H7 (cell line): ENCODE measurements around the gene EHMT1. TPM values are rescaled to one million over a fixed set of nuclear protein-coding genes. Genes with fewer than 3 reads are reported as not detected.

ENCODE experiments used
- DNase-seq: peaks from one replicate; pipeline ENCODE4 v3.0.0; 2012
- H3K27me3 ChIP-seq: 2 replicates; pipeline ENCODE4 v1.6.0; 2011; ENCODE audit warnings: mild to moderate bottlenecking, low read length; ENCODE audit not compliant: control insufficient read depth, insufficient read depth
- H3K36me3 ChIP-seq: replicated peaks from 2 replicates; pipeline ENCODE4 v1.5.1; 2011; ENCODE audit warnings: low read length; ENCODE audit not compliant: control insufficient read depth, insufficient read depth
- H3K4me3 ChIP-seq: 2 replicates; pipeline ENCODE4 v1.5.1; 2011; ENCODE audit warnings: low read depth, mild to moderate bottlenecking, control low read depth, low read length, moderate library complexity; ENCODE audit not compliant: insufficient read depth
- total RNA-seq: library from RNA; depleted of rRNA; stranded (reverse); fragments of >200 nt; shearing (Covaris generic); gene quantifications from 2 replicates; pipeline ENCODE4 v1.2.3, GENCODE V29; 2014; rRNA removed

The EHMT1 gene
- total RNA-seq: 89.6 and 97.1 TPM in 2 replicates

DNA sequence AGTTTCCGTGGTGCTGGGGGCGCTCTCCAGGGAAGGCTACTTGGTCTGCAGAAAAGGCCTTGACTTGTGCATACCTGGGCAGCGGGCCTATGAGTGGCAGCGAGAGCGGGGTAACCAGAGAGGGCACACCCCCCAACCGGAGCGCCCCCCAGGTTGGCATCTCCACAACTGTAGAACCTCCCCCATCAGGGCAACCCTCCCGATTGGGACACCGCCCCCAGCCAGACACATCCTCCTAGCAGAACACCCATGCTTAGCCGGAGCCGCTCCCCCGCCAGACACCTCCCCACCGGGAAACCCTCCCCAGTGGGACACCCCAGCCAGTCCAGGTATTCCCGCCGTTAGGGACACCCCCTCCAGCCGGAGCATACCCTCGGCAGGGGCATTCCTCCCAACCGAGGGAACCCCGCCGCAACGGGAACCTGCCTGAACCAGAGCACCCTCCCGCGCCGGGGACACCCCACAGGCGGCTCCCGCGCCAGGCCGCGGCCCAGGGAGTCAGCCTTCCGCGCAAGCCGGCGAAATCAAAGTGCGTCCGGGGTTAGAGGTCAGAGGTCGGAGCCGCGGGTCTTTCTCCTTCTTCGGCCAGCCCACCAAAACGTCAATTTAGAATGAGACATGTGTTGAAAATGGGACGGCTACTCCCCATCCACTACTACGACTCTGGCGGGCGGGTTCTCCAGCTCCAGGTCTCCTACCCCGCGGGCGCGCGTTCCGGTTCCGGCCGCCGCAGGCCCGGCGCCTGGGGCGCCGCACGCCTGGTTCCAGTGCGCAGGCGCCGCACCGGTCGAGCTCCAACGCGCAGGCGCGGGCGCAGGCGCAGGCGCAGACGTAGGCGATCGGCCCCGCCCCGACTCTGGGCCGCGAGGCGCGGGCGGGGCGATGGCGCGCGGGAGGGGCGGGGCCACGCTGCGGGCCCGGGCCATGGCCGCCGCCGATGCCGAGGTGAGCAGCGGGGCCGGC, at the start of gene EHMT1:
Gene EHMT1 (plus strand): TSS at position 901 of the 963 bp plus-strand sequence. CDS start 24 bp downstream, at position 925.
- peaks cover 8% of the 10 kb centered on the region for H3K36me3 ChIP-seq
- no peaks in the 10 kb centered on the region for H3K27me3 ChIP-seq
- H3K4me3 ChIP-seq: peak within 1 kb of the TSS; percentile 91
- peak; percentile 100 for DNase-seq

DNA sequence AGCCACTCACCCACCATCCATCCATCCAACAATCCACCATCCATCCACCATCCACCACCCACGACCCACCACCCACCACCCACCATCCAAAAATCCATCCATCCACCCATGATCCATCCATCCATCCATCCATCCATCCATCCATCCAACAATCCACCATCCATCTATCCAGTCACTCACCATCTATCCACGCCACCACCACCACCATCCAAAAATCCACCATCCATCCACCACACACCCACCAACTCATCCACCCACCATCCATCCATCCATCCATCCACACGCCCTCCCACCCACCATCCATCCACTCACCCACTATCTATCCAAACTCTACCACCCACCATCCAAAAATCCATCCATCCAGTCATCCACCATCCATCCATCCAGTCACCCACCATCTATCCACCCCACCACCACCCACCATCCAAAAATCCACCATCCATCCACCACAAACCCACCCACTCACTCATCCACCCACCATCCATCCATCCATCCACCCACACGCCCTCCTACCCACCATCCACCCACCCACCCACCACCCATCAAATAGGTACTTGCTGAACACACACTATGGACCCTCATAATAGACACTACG, 49.1 kb upstream of the EHMT1 start:
- Histone ChIP-seq H3K27me3 (no peaks in the 10 kb centered on the region), H3K4me3 (no peak overlapping the region), H3K36me3 (peaks cover 16% of the 10 kb centered on the region)
- DNase-seq: no peak

DNA sequence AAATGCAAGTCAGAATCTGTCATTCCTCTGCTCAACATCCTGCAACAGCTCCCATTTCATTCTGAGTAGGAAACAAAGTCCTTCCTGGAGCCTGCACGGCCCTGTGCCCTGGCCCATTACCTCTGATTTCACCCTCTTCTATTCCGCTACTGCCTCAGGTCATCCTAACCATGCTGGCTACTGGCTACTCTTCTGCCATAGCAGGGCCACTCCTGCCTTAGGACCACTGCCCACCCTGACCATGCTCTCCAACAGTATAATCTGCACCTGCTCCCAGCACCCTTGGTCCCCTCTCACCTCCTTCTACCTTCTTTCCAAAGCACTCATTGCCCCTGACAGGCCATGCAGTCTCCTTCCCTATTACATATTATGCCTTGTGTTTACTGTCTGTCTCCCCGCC, 48.2 kb upstream of the EHMT1 start:
- H3K36me3 ChIP-seq: peaks cover 24% of the 10 kb centered on the region
- no peaks in the 10 kb centered on the region for H3K27me3 ChIP-seq
- no peak for DNase-seq
- no peak overlapping the region for H3K4me3 ChIP-seq

DNA sequence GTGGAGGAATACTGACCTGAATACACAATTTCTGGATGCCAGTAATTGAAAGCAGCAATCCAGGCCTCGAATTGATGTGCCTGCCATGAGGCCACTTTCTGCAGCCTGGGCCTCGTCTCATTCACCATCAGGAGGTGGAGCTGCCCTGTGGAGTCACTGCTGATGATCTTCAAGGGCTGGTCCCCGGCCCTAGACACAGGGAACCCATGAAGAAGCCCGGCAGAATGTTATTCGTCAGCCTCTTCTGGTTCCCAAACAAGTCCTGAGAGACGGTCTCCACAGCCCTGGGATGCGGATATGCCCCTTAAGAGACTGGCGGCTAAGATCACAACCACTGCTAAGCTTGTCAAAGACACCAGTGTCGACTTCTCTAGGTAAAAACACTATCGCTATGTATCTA, 44.6 kb upstream of the EHMT1 start:
- H3K27me3 ChIP-seq: no peaks in the 10 kb centered on the region
- H3K4me3 ChIP-seq: no peak overlapping the region
- H3K36me3 ChIP-seq: peaks cover 30% of the 10 kb centered on the region
- DNase-seq: no peak

DNA sequence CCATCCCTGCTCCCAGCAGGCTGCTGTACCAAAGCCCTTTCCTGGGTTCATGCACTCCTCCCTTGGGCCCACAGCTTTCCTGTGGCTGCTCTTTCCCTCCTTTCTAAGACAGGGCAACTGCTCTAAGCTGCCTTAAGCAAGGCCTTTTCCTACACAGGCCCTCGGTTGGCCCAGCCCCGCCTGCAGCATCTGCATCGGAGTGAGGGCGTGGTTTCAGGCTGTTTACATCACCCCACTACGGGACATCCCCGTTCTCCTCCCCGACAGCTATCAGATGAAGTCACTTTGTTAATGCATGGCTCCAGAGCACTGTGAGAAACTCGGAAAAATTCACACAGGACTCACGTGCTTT, 43.5 kb upstream of the EHMT1 start:
- DNase-seq: no peak
- H3K27me3 ChIP-seq: no peaks in the 10 kb centered on the region
- no peak overlapping the region for H3K4me3 ChIP-seq
- H3K36me3 ChIP-seq: peaks cover 30% of the 10 kb centered on the region

DNA sequence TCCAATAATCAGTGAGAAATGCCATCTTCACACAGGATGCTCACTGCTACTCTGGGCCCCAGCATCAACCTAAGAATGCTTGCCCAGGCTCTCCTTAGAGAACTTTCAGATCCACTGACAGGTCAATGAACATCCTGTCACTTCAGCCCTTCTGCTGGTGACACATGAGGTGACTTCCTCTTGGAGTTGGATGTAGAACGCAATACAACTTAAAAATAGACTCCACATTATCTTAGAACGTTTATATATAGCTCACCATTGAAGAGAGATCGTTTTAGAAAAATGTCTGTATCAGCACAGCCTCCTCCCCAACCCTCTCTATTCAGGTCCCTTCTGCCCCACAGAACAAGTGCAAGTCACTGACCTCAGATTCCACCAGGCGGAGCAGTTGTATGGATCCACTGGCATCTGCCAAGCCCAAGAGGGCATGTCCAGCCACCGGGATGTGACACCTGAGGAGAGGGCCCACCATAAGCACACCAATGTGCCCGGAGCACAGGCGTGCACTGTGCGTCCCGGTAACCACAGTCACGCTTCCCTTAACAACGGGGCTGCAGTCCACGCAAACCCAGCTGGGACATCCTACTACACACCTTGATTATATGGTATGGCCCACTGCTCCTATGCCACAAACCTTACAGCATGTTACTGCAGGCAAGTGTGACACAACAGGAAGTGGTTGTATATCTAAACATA, 42.9 kb upstream of the EHMT1 start:
- no peaks in the 10 kb centered on the region for H3K27me3 ChIP-seq
- H3K36me3 ChIP-seq: peaks cover 30% of the 10 kb centered on the region
- H3K4me3 ChIP-seq: no peak overlapping the region
- no peak for DNase-seq

DNA sequence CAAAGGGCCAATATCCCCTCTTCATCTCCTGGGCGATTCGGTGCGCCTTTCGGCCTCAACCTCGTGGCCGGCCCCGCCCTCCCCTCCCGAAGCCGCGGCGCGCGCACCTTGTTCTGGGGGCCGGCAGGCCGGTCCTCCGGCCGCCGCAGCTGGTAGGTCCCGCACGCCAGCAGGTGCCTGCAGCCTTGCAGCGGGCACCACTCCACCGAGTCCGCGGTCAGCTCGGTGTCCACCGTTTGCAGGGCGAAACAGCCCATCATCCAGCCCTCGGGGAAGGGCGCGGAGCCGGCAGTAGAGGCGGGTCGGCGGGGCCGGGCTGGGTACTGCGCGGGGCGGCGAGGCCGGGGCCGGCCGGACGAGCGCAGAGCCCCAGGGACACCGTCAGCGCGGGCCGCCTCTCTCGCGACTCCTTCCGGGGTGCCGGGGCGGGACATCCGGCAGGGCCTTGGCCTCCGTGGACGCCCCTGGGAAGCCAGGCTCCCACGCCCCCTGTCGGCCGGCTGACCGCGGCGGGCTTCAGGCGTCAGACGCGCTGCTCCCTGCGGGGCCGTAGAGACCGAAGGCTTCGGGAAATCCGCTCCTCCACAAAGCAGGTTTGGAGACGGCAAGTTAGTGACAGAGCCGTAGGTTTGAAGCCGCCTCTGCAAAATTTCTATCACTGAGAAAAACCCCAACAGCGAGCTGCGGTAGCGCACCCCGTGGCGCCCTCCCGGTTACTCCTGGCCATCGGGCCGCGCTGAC, 40.1 kb upstream of the EHMT1 start, which contains the start of gene DPH7:
Gene DPH7 (minus strand): TSS at position 408 of the 741 bp plus-strand sequence. CDS start 148 bp downstream, at position 260.
- DNase-seq: peak; percentile 99
- Histone ChIP-seq H3K36me3 (peaks cover 33% of the 10 kb centered on the region), H3K4me3 (peak within 1 kb of the TSS; percentile 96), H3K27me3 (no peaks in the 10 kb centered on the region)

DNA sequence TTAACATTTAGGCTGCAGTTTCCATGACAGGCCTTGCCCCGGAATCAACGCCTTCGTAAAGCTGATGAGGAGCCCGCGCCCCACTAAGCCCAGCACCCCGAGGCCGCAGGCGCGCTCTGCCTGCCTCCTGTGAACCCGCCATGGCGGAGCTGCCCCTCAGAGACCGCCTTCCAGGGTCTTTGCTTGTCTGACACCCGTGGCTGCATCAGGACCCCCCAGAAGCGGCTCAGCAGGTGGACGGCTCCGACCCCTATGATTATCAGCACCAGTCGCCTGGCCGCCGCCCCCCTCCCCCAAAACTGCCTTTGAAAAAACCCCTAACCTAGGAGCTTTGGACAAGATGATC, 39.6 kb upstream of the EHMT1 start:
- H3K36me3 ChIP-seq: peaks cover 32% of the 10 kb centered on the region
- H3K27me3 ChIP-seq: no peaks in the 10 kb centered on the region
- DNase-seq: no peak
- H3K4me3 ChIP-seq: peak overlapping the region; percentile 96

DNA sequence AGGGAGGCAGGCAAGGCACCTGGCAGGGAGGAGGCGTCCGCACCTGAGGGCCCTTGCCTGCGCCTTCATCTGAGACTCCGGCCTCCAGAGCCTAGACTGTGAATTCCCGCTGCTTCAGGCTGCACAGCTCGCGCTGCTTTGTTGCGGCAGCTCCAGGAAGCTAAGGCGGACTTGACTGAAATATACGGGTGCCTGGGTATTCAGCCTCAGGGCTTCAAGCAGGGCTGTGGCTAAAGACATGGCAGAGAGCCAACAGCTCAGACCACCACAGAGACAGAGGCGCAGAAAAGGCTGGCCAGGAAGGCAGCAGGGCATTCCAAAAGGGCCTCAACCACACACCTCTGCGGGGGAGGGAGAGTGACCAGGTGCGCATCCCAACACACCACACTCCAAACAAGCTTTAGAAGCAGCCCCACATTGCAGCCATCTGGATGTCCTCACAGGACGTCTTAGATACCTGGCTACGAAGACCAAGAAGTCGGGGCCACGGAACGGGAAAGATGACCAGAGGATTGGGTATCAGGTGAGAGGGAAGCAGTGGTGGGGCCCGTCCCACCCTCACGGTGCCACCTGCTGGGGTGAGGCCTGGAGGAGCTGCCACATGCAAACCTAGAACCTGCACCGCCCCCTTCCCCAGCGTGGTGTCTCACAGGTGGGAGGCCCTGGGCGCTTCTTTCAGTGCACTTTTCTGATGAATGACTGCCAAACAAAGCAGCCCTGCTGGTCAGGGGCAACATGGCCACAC, 38.4 kb upstream of the EHMT1 start:
- DNase-seq: peak; percentile 64
- no peak overlapping the region for H3K4me3 ChIP-seq

DNA sequence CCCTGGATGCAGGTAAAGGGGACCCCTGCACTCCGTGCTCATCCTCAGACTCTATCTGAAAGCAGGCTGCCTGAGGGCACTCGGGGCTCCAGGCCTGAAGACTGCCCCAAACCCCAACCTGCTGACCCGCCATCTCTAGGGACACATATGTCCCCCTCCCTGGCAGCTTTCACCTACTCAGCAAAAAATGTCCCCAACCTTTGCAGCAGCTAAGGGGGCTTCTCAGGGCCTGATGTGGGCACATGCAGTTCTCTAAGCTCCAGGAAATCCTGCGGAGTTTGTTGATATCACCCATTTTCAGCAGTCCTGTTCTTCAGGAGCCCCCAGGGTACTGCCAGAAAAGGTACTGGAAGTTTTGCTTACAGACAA, 37.9 kb upstream of the EHMT1 start:
- H3K4me3 ChIP-seq: no peak overlapping the region
- peaks cover 21% of the 10 kb centered on the region for H3K36me3 ChIP-seq
- DNase-seq: no peak
- H3K27me3 ChIP-seq: no peaks in the 10 kb centered on the region

More for the DNA sequence above, 38.4 kb upstream of the EHMT1 start:
- Histone ChIP-seq H3K27me3 (no peaks in the 10 kb centered on the region), H3K36me3 (peaks cover 21% of the 10 kb centered on the region)

DNA sequence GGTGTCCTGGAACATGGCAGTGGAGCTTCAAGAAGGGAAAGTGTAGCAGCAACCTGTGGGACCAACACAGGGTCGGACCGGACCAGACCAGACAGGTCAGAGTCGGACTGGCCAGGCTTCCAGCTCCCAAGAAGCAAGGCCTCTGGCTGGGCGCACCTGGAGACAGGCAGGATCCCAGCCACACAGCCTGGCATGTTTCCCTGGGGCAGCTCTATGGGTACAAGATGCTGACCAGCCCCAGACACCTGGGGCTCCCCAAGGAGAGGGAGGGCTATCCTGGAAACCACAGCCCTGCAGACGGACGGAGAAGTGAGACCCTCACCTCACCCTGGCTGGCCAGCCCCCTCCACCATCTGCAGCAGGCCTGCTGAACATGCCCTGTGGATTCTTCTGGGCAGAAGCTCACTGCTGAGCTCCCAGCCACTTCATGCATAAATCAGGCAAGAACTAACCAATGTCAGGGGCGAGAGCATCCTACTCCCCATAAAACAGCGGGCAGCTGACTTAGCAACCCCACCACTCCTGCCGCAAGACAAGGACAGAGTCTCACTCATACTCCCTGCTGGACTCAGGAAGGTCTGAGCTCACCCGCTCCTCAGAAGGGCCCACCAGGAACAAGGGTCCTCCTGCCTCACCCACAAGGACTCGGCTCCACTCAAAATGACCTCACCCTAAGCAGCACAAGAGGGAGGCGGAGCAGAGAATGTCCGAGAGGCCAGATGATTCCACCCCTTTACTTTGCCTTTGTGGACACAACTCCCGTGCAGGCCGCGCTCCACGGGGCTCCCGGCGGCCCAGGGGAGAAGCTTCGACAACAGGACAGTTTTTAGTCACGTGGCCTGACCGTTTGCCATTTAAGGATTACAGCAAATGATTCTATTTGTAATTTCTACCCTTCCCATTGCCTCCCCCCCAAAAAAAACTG, 37.2 kb upstream of the EHMT1 start:
- no peak for DNase-seq
- peaks cover 23% of the 10 kb centered on the region for H3K36me3 ChIP-seq
- H3K27me3 ChIP-seq: no peaks in the 10 kb centered on the region
- H3K4me3 ChIP-seq: no peak overlapping the region

DNA sequence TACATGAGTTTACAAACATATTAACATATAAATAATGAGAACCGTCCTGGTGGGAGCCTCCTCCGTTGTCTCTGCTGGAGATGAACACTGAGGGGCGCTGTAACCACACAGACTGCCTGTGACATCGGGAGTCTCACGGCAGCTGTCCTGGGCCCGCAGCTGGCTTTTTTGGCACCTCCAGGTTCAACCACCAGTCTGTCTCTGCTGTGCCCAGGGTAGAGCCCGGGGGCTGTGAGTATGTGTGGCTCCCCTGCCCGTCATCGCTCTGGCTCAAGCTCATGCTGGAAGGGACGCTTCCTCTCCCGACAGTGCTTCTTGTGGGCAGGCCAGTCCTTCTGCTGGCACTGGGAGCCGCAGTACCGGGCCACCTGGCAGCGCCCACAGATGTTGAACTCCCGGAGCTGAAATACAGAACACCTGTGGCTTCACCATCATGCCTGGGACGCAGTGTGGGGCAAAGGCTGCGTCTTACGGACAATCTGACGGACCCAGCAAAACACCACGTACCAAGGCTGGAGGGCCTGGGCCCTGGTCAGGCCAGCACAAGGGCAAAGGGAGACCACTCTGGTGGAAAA, 36.4 kb upstream of the EHMT1 start:
- H3K4me3 ChIP-seq: no peak overlapping the region
- peaks cover 31% of the 10 kb centered on the region for H3K36me3 ChIP-seq
- peak; percentile 87 for DNase-seq
- H3K27me3 ChIP-seq: no peaks in the 10 kb centered on the region

DNA sequence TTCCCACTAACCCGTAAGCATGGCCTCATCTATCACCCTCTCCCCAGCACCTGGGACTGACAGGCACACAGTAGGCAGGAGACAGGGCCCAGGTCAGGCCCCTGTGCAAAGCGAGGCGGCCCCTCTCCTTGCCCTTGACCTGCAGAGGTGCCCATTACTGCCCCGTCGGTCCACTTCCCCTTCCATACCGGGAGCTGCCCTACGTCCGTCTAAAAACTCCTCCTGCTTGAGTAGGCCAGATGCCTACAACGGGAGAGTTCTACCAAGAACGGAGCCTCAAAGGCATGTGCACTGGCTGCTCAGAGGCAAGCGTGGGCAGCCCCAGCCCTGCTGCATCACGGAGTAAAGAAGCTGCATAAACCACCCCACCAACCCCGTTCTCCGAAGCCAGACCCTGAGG, 35.5 kb upstream of the EHMT1 start:
- peaks cover 39% of the 10 kb centered on the region for H3K36me3 ChIP-seq
- no peak for DNase-seq
- H3K27me3 ChIP-seq: no peaks in the 10 kb centered on the region
- no peak overlapping the region for H3K4me3 ChIP-seq
